HUES64 (cell line): ENCODE results near the gene SUGCT.
"Not testable (repeated sequence)": the region's sequence is repeated elsewhere in the genome, so short reads cannot be mapped to it uniquely, and the experiment has no call there.

ENCODE experiments used
- H3K27ac ChIP-seq: 2 replicates; pipeline ENCODE4 v1.7.0; 2013; ENCODE audit warnings: low read depth, low read length, inconsistent platforms
- H3K27me3 ChIP-seq: 2 replicates; pipeline ENCODE4 v1.6.1; 2013; ENCODE audit warnings: mild to moderate bottlenecking, low read length; ENCODE audit not compliant: insufficient read depth
- H3K36me3 ChIP-seq: 2 replicates; pipeline ENCODE4 v1.6.1; 2013; ENCODE audit warnings: mild to moderate bottlenecking, low read length; ENCODE audit not compliant: insufficient read depth
- H3K4me1 ChIP-seq: 2 replicates; pipeline ENCODE4 v1.6.1; 2013; ENCODE audit warnings: mild to moderate bottlenecking, low read length, moderate library complexity; ENCODE audit not compliant: insufficient read depth
- H3K4me3 ChIP-seq: 2 replicates; pipeline ENCODE4 v1.5.1; 2013; ENCODE audit warnings: mild to moderate bottlenecking, low read length, moderate library complexity
- H3K9ac ChIP-seq: 2 replicates; pipeline ENCODE4 v1.6.1; 2013; ENCODE audit warnings: mild to moderate bottlenecking, low read depth, low read length
- H3K9me3 ChIP-seq: 2 replicates; pipeline ENCODE4 v1.6.1; 2013; ENCODE audit warnings: low read depth, low read length; ENCODE audit not compliant: insufficient read depth
- WGBS: fragments of 150-250, 120-280 bp; methylation state at CpG from one replicate; pipeline ENCODE4 v1.1.7; 2013; ENCODE audit warnings: missing lambda C conversion rate; 5-methylcytosine and 5-hydroxymethylcytosine counted together

The SUGCT gene

GRCh38 chr7:40403703-40404476 is 269.1 kb downstream of the SUGCT start:
- Histone ChIP-seq H3K36me3 (no peaks in the 10 kb centered on the region), H3K9me3 (no peaks in the 10 kb centered on the region), H3K9ac (no peak overlapping the region), H3K4me1 (no peaks in the 10 kb centered on the region), H3K27me3 (no peaks in the 10 kb centered on the region), H3K4me3 (no peak overlapping the region), H3K27ac (no peak overlapping the region)
- WGBS = 91% methylated on average over 3 of the region's 3 CpGs

DNA sequence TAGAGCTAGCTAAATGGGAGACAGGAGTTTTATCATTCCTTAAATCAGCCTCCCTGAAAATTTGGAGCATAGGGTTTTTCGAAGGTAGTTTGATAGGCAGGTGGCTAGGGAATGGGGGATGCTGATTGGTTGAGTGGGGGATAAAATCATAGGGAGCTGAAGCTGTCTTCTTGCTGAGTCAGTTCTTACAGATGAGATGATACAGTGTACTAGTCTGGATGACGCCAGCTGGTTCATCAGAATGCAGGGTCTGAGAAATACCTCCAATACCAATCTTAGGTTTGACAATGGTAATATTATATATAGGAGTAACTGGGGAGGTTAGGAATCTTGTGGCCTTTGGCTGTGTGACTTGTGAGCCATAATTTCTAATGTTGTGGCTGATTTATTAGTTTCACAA is 271.2 kb downstream of the SUGCT start:
- H3K27ac ChIP-seq = no peak overlapping the region
- H3K36me3 ChIP-seq = no peaks in the 10 kb centered on the region
- no peak overlapping the region for H3K9ac ChIP-seq
- no peaks in the 10 kb centered on the region for H3K9me3 ChIP-seq
- 100% methylated on average over 2 of the region's 2 CpGs for WGBS
- no peaks in the 10 kb centered on the region for H3K27me3 ChIP-seq
- H3K4me1 ChIP-seq = no peaks in the 10 kb centered on the region
- no peak overlapping the region for H3K4me3 ChIP-seq

DNA sequence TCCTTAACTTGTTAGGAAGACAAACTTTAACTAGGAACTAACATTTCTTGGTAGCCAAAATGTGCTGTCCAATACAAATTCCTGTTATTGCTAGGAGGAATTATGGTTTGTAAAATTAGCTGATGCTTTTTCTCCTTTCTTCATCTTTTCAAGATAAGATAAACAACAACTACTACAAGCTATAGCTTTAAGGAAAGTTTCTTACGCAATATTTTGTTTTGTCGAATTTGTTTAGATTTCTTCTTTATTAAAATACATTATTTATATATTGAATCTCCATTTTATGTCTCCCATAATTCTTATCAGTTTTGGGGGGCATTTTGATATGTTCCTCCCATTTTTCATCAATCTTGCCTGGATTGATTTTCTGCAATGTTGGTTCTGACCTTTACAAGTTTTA is 277.5 kb downstream of the SUGCT start:
- H3K27ac ChIP-seq = no peak overlapping the region
- no peak overlapping the region for H3K9ac ChIP-seq
- H3K4me1 ChIP-seq = no peaks in the 10 kb centered on the region
- H3K9me3 ChIP-seq = no peaks in the 10 kb centered on the region
- H3K36me3 ChIP-seq = no peaks in the 10 kb centered on the region
- no peak overlapping the region for H3K4me3 ChIP-seq
- WGBS = no CpG with 5 or more reads among the region's 2 CpGs
- H3K27me3 ChIP-seq = no peaks in the 10 kb centered on the region

GRCh38 chr7:40414704-40415103 is 279.9 kb downstream of the SUGCT start:
- H3K9me3 ChIP-seq, H3K4me3 ChIP-seq, H3K27ac ChIP-seq, H3K36me3 ChIP-seq, H3K9ac ChIP-seq, H3K4me1 ChIP-seq, H3K27me3 ChIP-seq: not testable (repeated sequence)
- 92% methylated on average over 9 of the region's 9 CpGs for WGBS

GRCh38 chr7:40418448-40418847 is 283.6 kb downstream of the SUGCT start:
- no peak overlapping the region for H3K4me3 ChIP-seq
- no peaks in the 10 kb centered on the region for H3K9me3 ChIP-seq
- H3K9ac ChIP-seq = no peak overlapping the region
- WGBS = 92% methylated on average over 1 of the region's 1 CpG
- H3K27me3 ChIP-seq = no peaks in the 10 kb centered on the region
- H3K36me3 ChIP-seq = no peaks in the 10 kb centered on the region
- no peak overlapping the region for H3K27ac ChIP-seq
- peaks cover 5% of the 10 kb centered on the region for H3K4me1 ChIP-seq

GRCh38 chr7:40418983-40419382 is 284.2 kb downstream of the SUGCT start:
- Histone ChIP-seq H3K9me3 (no peaks in the 10 kb centered on the region), H3K27ac (no peak overlapping the region), H3K4me1 (peaks cover 5% of the 10 kb centered on the region), H3K36me3 (no peaks in the 10 kb centered on the region), H3K4me3 (no peak overlapping the region), H3K9ac (no peak overlapping the region), H3K27me3 (no peaks in the 10 kb centered on the region)
- WGBS = 98% methylated on average over 3 of the region's 3 CpGs

- WGBS = no CpG with 5 or more reads among the region's 1 CpG
- Histone ChIP-seq H3K36me3 (no peaks in the 10 kb centered on the region), H3K4me3 (no peak overlapping the region), H3K27me3 (no peaks in the 10 kb centered on the region), H3K9me3 (no peaks in the 10 kb centered on the region), H3K27ac (no peak overlapping the region), H3K4me1 (peaks cover 5% of the 10 kb centered on the region), H3K9ac (no peak overlapping the region)
Measured at GRCh38 chr7:40419806-40420205, 285.0 kb downstream of the SUGCT start.

DNA sequence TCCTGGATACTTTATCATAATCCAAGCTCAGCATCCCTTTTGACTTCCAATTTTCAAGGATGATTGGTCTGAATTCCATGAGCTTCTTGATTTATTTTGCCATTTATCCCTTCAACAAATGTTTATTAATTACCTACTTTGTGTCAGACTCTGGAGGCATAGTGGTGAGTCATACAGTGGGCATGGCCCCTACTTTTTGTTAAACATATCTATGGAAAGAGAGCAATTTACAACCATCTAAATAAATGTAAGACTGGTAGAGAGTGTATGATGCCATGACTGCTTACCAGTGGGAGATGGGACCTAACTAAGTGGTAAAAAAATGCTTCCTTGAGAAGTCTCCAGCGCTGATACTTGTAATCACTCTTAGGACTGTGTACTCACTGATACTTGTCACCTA is 286.6 kb downstream of the SUGCT start:
- Histone ChIP-seq H3K9ac (no peak overlapping the region), H3K36me3 (no peaks in the 10 kb centered on the region), H3K27ac (no peak overlapping the region), H3K4me1 (peaks cover 5% of the 10 kb centered on the region), H3K9me3 (no peaks in the 10 kb centered on the region), H3K4me3 (no peak overlapping the region), H3K27me3 (no peaks in the 10 kb centered on the region)
- 95% methylated on average over 1 of the region's 1 CpG for WGBS

GRCh38 chr7:40425696-40426095 is 290.9 kb downstream of the SUGCT start:
- no peak overlapping the region for H3K4me3 ChIP-seq
- H3K9ac ChIP-seq = no peak overlapping the region
- H3K4me1 ChIP-seq = no peaks in the 10 kb centered on the region; the same call in 1 of the 2 replicates
- WGBS = 80% methylated on average over 1 of the region's 2 CpGs
- no peaks in the 10 kb centered on the region for H3K36me3 ChIP-seq
- H3K9me3 ChIP-seq = no peaks in the 10 kb centered on the region
- H3K27me3 ChIP-seq = no peaks in the 10 kb centered on the region
- H3K27ac ChIP-seq = no peak overlapping the region

- Histone ChIP-seq H3K36me3 (no peaks in the 10 kb centered on the region), H3K27ac (no peak overlapping the region), H3K4me3 (no peak overlapping the region), H3K9ac (no peak overlapping the region), H3K27me3 (no peaks in the 10 kb centered on the region), H3K4me1 (no peaks in the 10 kb centered on the region), H3K9me3 (no peaks in the 10 kb centered on the region)
- 100% methylated on average over 1 of the region's 1 CpG for WGBS
Measured at GRCh38 chr7:40428421-40428820, 293.6 kb downstream of the SUGCT start.

DNA sequence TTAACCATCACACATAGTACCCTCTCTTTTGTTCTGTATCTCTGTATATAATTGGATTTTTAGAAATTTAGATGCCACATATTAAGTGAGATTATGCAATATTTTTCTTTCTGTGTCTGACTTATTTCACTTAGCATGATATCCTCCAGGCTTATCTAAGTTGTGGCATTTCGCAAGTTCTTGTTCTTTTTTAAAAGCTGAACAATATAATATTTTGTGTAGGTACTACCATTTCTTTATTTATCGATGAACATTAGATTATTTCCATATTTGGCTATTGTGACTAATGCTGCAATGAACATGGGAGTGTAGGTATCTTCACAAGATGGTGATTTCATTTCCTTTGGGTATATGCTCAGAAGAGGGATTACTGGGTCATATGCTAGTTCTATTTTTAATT is 295.0 kb downstream of the SUGCT start:
- Histone ChIP-seq H3K27me3 (no peaks in the 10 kb centered on the region), H3K9me3 (no peaks in the 10 kb centered on the region), H3K27ac (no peak overlapping the region), H3K9ac (no peak overlapping the region), H3K4me3 (no peak overlapping the region), H3K4me1 (no peaks in the 10 kb centered on the region), H3K36me3 (no peaks in the 10 kb centered on the region)
- 100% methylated on average over 1 of the region's 2 CpGs for WGBS

DNA sequence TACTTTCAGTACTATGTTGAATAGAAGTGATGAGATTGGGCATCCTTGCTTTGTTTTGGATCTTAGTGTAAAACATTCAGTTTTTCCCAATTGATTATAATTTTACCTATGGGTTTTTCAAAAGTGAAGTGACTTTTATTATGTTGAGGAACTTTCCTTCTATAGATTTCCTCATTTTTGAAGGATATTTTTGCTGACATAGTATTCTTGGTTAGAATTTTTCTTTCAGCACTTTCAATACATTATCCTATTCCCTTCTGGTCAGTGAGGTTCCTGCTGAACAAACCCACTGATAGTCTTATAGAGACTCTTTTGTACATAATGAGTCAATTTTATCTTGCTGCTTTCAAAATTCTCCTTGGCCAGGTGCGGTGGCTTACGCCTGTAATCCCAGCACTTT is 297.2 kb downstream of the SUGCT start:
- Histone ChIP-seq H3K27ac (no peak overlapping the region), H3K36me3 (no peaks in the 10 kb centered on the region), H3K9ac (no peak overlapping the region), H3K4me3 (no peak overlapping the region), H3K27me3 (no peaks in the 10 kb centered on the region), H3K4me1 (no peaks in the 10 kb centered on the region), H3K9me3 (no peaks in the 10 kb centered on the region)
- WGBS = 100% methylated on average over 2 of the region's 2 CpGs
